Activated T-cell treated with anti-CD3 and anti-CD28 coated beads, Interleukin-2, amount 50 U/mL, for 48 hours (primary cell): ENCODE results near the gene OAT.
"Not testable (repeated sequence)": the region's sequence is repeated elsewhere in the genome, so short reads cannot be mapped to it uniquely, and the experiment has no call there.

Experiments used
- DNase-seq, 2 experiments: peaks; one replicate each; pipeline ENCODE4 v3.0.0-alpha.2; 2020

Gene OAT

GRCh38 chr10:124375691-124376090 is 43.0 kb downstream of the OAT start:
- DNase-seq, result no peak

- DNase-seq, result no peak
Observed at GRCh38 chr10:124375353-124375614, 43.4 kb downstream of the OAT start.

- no peak for DNase-seq
Observed at GRCh38 chr10:124374535-124375352, 44.0 kb downstream of the OAT start.

GRCh38 chr10:124372899-124373298 is 45.8 kb downstream of the OAT start:
- DNase-seq, result no peak

GRCh38 chr10:124370426-124370825 is 48.3 kb downstream of the OAT start:
- DNase-seq, result no peak

GRCh38 chr10:124369986-124370385 is 48.7 kb downstream of the OAT start:
- no peak for DNase-seq

- DNase-seq, result not testable (repeated sequence)
Observed at GRCh38 chr10:124369533-124369932, 49.2 kb downstream of the OAT start.

GRCh38 chr10:124369066-124369465 is 49.7 kb downstream of the OAT start:
- no peak for DNase-seq

GRCh38 chr10:124367936-124368335 is 50.8 kb downstream of the OAT start:
- DNase-seq, result no peak

GRCh38 chr10:124367414-124367813 is 51.3 kb downstream of the OAT start:
- no peak for DNase-seq

GRCh38 chr10:124366825-124367224 is 51.9 kb downstream of the OAT start:
- no peak for DNase-seq

- DNase-seq, result no peak
Observed at GRCh38 chr10:124366343-124366742, 52.4 kb downstream of the OAT start.

- no peak for DNase-seq
Observed at GRCh38 chr10:124364674-124365073, 54.0 kb downstream of the OAT start.

GRCh38 chr10:124362568-124362967 is 56.2 kb downstream of the OAT start:
- DNase-seq, result no peak

- DNase-seq, result no peak
Observed at GRCh38 chr10:124359336-124359832, 59.3 kb downstream of the OAT start.

- DNase-seq, result no peak
Observed at GRCh38 chr10:124357561-124357885, 61.2 kb downstream of the OAT start.

GRCh38 chr10:124356701-124357560 is 61.8 kb downstream of the OAT start:
- no peak for DNase-seq

GRCh38 chr10:124354411-124355382 is 64.0 kb downstream of the OAT start:
- peak; percentile 55 to 61 for DNase-seq

GRCh38 chr10:124353896-124354295 is 64.8 kb downstream of the OAT start:
- no peak for DNase-seq

GRCh38 chr10:124353091-124353815 is 65.5 kb downstream of the OAT start:
- no peak for DNase-seq

GRCh38 chr10:124351481-124352220 is 67.1 kb downstream of the OAT start:
- no peak for DNase-seq

- DNase-seq, result no peak
Observed at GRCh38 chr10:124350806-124351205, 67.9 kb downstream of the OAT start.
